K562 (cell line): ENCODE measurements around the gene SLC22A16.

Experiments
- MEF2D ChIP-seq: conservative IDR thresholded peaks from 2 replicates; pipeline ENCODE4 v1.6.1; 2016; ENCODE audit warnings: low read depth, missing genetic modification characterization, missing compliant biosample characterization
- ZBED1 ChIP-seq: IDR thresholded peaks from 2 replicates; pipeline ENCODE4 v1.6.1; 2014
- TF ChIP-seq, protein P1 (sequence below), 3 experiments: IDR thresholded peaks in 2 of 3; conservative IDR thresholded peaks in 1 of 3; 2 replicates each; pipeline ENCODE4 v1.5.1; 2011 to 2012; ENCODE audit warnings: low read length in 3 of 3, mild to moderate bottlenecking in 3 of 3, control low read depth in 2 of 3, improper control_type of control experiment in 1 of 3, inconsistent platforms in 1 of 3, low read depth in 1 of 3, mixed read lengths in 1 of 3, moderate library complexity in 1 of 3; ENCODE audit not compliant: insufficient read depth in 2 of 3

GRCh38 chr6:110517034-110517433 is 40.6 kb upstream of the SLC22A16 start:
- TF ChIP-seq ZBED1 (no peak), MEF2D (no peak)
- TF ChIP-seq, protein P1, sequence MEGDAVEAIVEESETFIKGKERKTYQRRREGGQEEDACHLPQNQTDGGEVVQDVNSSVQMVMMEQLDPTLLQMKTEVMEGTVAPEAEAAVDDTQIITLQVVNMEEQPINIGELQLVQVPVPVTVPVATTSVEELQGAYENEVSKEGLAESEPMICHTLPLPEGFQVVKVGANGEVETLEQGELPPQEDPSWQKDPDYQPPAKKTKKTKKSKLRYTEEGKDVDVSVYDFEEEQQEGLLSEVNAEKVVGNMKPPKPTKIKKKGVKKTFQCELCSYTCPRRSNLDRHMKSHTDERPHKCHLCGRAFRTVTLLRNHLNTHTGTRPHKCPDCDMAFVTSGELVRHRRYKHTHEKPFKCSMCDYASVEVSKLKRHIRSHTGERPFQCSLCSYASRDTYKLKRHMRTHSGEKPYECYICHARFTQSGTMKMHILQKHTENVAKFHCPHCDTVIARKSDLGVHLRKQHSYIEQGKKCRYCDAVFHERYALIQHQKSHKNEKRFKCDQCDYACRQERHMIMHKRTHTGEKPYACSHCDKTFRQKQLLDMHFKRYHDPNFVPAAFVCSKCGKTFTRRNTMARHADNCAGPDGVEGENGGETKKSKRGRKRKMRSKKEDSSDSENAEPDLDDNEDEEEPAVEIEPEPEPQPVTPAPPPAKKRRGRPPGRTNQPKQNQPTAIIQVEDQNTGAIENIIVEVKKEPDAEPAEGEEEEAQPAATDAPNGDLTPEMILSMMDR (IDR thresholded peaks at IDR 0.05 in 2 of 3, conservative IDR thresholded peaks at IDR 0.05 in 1 of 3; ENCODE audit: insufficient read depth in 2 of 3, low read depth in 1 of 3, low read length in 3 of 3) = no peak
